Activated T-cell treated with anti-CD3 and anti-CD28 coated beads, Interleukin-2, amount 50 U/mL, for 4 hours (primary cell): ENCODE results near the gene PANK2. TPM values are rescaled to one million over a fixed set of nuclear protein-coding genes. Genes with fewer than 3 reads are reported as not detected.
"Not testable (repeated sequence)": the region's sequence is repeated elsewhere in the genome, so short reads cannot be mapped to it uniquely, and the experiment has no call there.

Experiments used
- ATAC-seq, 2 donors: fragments of 200-7000 bp; cut with Tn5 transposase; one replicate each; pipeline ENCODE4 v1.10.0; 2021
- DNase-seq: peaks from one replicate; pipeline ENCODE4 v3.0.0-alpha.2; 2020
- H3K27me3 Mint-ChIP-seq: one replicate; pipeline ENCODE4 v1.8.0; 2021; ENCODE audit warnings: low read depth, mixed read lengths
- H3K36me3 Mint-ChIP-seq: one replicate; pipeline ENCODE4 v1.8.0; 2022; ENCODE audit warnings: mixed read lengths; ENCODE audit not compliant: insufficient read depth
- H3K4me1 Mint-ChIP-seq: one replicate; pipeline ENCODE4 v1.8.0; 2021; ENCODE audit warnings: low read depth, mixed read lengths
- H3K4me3 Mint-ChIP-seq: one replicate; pipeline ENCODE4 v1.8.0; 2021; ENCODE audit warnings: mild to moderate bottlenecking, moderate library complexity, mixed read lengths
- H3K9me3 Mint-ChIP-seq: one replicate; pipeline ENCODE4 v1.8.0; 2021; ENCODE audit warnings: mixed read lengths
- total RNA-seq, 3 donors: library from RNA; stranded (reverse); gene quantifications; one replicate each; pipeline ENCODE4 v1.2.1, GENCODE V29; 2021

The PANK2 gene
- total RNA-seq, 3 donors from 2014 or later, result 32.9 to 37.3 (median 34.1) TPM

GRCh38 chr20:3901706-3902440 lies 12.7 kb downstream of the PANK2 start:
- no peak overlapping the region for H3K4me3 Mint-ChIP-seq
- ATAC-seq (no peak), DNase-seq (no peak)
- H3K4me1 Mint-ChIP-seq, result peaks cover 73% of the 10 kb centered on the region
- no peaks in the 10 kb centered on the region for H3K27me3 Mint-ChIP-seq
- H3K9me3 Mint-ChIP-seq, result no peaks in the 10 kb centered on the region
- H3K36me3 Mint-ChIP-seq, result no peaks in the 10 kb centered on the region

- Mint-ChIP-seq H3K4me1 (peaks cover 73% of the 10 kb centered on the region), H3K27me3 (no peaks in the 10 kb centered on the region), H3K4me3 (no peak overlapping the region), H3K36me3 (no peaks in the 10 kb centered on the region), H3K9me3 (no peaks in the 10 kb centered on the region)
- DNase-seq (no peak), ATAC-seq (no peak)
These were observed 13.3 kb downstream of the PANK2 start for GRCh38 chr20:3902446-3902845.

GRCh38 chr20:3904224-3904623 lies 15.0 kb downstream of the PANK2 start:
- Mint-ChIP-seq H3K4me1 (peaks cover 76% of the 10 kb centered on the region), H3K36me3 (peaks cover 13% of the 10 kb centered on the region), H3K27me3 (no peaks in the 10 kb centered on the region), H3K9me3 (no peaks in the 10 kb centered on the region), H3K4me3 (no peak overlapping the region)
- ATAC-seq, result no peak
- DNase-seq, result no peak

- H3K36me3 Mint-ChIP-seq, result peaks cover 16% of the 10 kb centered on the region
- no peaks in the 10 kb centered on the region for H3K27me3 Mint-ChIP-seq
- no peak for ATAC-seq
- DNase-seq, result no peak
- H3K4me1 Mint-ChIP-seq, result peaks cover 72% of the 10 kb centered on the region
- no peak overlapping the region for H3K4me3 Mint-ChIP-seq
- no peaks in the 10 kb centered on the region for H3K9me3 Mint-ChIP-seq
These were observed 15.7 kb downstream of the PANK2 start for GRCh38 chr20:3904857-3905256.

GRCh38 chr20:3906744-3907721 lies 17.8 kb downstream of the PANK2 start:
- not testable (repeated sequence) for H3K9me3 Mint-ChIP-seq, DNase-seq, H3K27me3 Mint-ChIP-seq
- peak; percentile 88 to 90 for ATAC-seq
- Mint-ChIP-seq H3K36me3 (peaks cover 32% of the 10 kb centered on the region), H3K4me3 (peak overlapping the region; percentile 70), H3K4me1 (peaks cover 59% of the 10 kb centered on the region)

- Mint-ChIP-seq H3K9me3 (no peaks in the 10 kb centered on the region), H3K36me3 (peaks cover 40% of the 10 kb centered on the region), H3K27me3 (no peaks in the 10 kb centered on the region), H3K4me3 (no peak overlapping the region), H3K4me1 (peaks cover 51% of the 10 kb centered on the region)
- DNase-seq (no peak), ATAC-seq (no peak)
These were observed 19.5 kb downstream of the PANK2 start for GRCh38 chr20:3908667-3909066.

GRCh38 chr20:3909952-3910366 lies 20.8 kb downstream of the PANK2 start:
- H3K4me3 Mint-ChIP-seq, result no peak overlapping the region

GRCh38 chr20:3910853-3911252 lies 21.7 kb downstream of the PANK2 start:
- no peaks in the 10 kb centered on the region for H3K9me3 Mint-ChIP-seq
- no peak for DNase-seq
- ATAC-seq, result no peak
- H3K36me3 Mint-ChIP-seq, result peaks cover 48% of the 10 kb centered on the region
- no peak overlapping the region for H3K4me3 Mint-ChIP-seq
- H3K27me3 Mint-ChIP-seq, result no peaks in the 10 kb centered on the region
- peaks cover 43% of the 10 kb centered on the region for H3K4me1 Mint-ChIP-seq

More at GRCh38 chr20:3909952-3910366, 20.8 kb downstream of the PANK2 start:
- peaks cover 42% of the 10 kb centered on the region for H3K36me3 Mint-ChIP-seq
- H3K4me1 Mint-ChIP-seq, result peaks cover 41% of the 10 kb centered on the region
- ATAC-seq (no peak), DNase-seq (no peak)
- no peaks in the 10 kb centered on the region for H3K9me3 Mint-ChIP-seq
- no peaks in the 10 kb centered on the region for H3K27me3 Mint-ChIP-seq

- Mint-ChIP-seq H3K27me3 (no peaks in the 10 kb centered on the region), H3K9me3 (no peaks in the 10 kb centered on the region), H3K36me3 (peaks cover 56% of the 10 kb centered on the region), H3K4me1 (peaks cover 42% of the 10 kb centered on the region), H3K4me3 (no peak overlapping the region)
- ATAC-seq (no peak), DNase-seq (no peak)
These were observed 22.8 kb downstream of the PANK2 start for GRCh38 chr20:3911956-3912355.

GRCh38 chr20:3914446-3914845 lies 25.3 kb downstream of the PANK2 start:
- Mint-ChIP-seq H3K27me3 (no peaks in the 10 kb centered on the region), H3K4me1 (peaks cover 29% of the 10 kb centered on the region), H3K9me3 (no peaks in the 10 kb centered on the region), H3K4me3 (no peak overlapping the region), H3K36me3 (peaks cover 50% of the 10 kb centered on the region)
- DNase-seq (no peak), ATAC-seq (no peak)

- Mint-ChIP-seq H3K36me3 (peaks cover 43% of the 10 kb centered on the region), H3K27me3 (no peaks in the 10 kb centered on the region), H3K4me1 (peaks cover 24% of the 10 kb centered on the region), H3K4me3 (no peak overlapping the region), H3K9me3 (no peaks in the 10 kb centered on the region)
- DNase-seq (no peak), ATAC-seq (no peak)
These were observed 26.5 kb downstream of the PANK2 start for GRCh38 chr20:3915691-3916090.

GRCh38 chr20:3916364-3916763 lies 27.2 kb downstream of the PANK2 start:
- DNase-seq (no peak), ATAC-seq (no peak)
- H3K4me1 Mint-ChIP-seq, result peaks cover 26% of the 10 kb centered on the region
- no peaks in the 10 kb centered on the region for H3K27me3 Mint-ChIP-seq
- H3K9me3 Mint-ChIP-seq, result no peaks in the 10 kb centered on the region
- peaks cover 41% of the 10 kb centered on the region for H3K36me3 Mint-ChIP-seq
- H3K4me3 Mint-ChIP-seq, result no peak overlapping the region

- Mint-ChIP-seq H3K27me3 (no peaks in the 10 kb centered on the region), H3K4me3 (no peak overlapping the region)
These were observed 30.2 kb downstream of the PANK2 start for GRCh38 chr20:3919352-3919751.

GRCh38 chr20:3922223-3922982 lies 33.2 kb downstream of the PANK2 start:
- Mint-ChIP-seq H3K36me3 (peaks cover 30% of the 10 kb centered on the region), H3K4me3 (no peak overlapping the region)
- no peak for DNase-seq

More at GRCh38 chr20:3919352-3919751, 30.2 kb downstream of the PANK2 start:
- H3K4me1 Mint-ChIP-seq, result peaks cover 44% of the 10 kb centered on the region
- H3K9me3 Mint-ChIP-seq, result no peaks in the 10 kb centered on the region
- DNase-seq, result no peak
- no peak for ATAC-seq
- H3K36me3 Mint-ChIP-seq, result peaks cover 45% of the 10 kb centered on the region

More at GRCh38 chr20:3922223-3922982, 33.2 kb downstream of the PANK2 start:
- ATAC-seq, result no peak
- Mint-ChIP-seq H3K27me3 (no peaks in the 10 kb centered on the region), H3K9me3 (no peaks in the 10 kb centered on the region), H3K4me1 (peaks cover 45% of the 10 kb centered on the region)
